Smooth muscle cell of the umbilical artery (primary cell): ENCODE measurements around the gene QSOX2. TPM values are rescaled to one million over a fixed set of nuclear protein-coding genes. Genes with fewer than 3 reads are reported as not detected.

Experiments used
- total RNA-seq: library from RNA; depleted of rRNA; stranded (reverse); fragments of >200 nt; gene quantifications from 2 replicates; pipeline ENCODE4 v1.2.3, GENCODE V29; 2014

Gene QSOX2, protein sequence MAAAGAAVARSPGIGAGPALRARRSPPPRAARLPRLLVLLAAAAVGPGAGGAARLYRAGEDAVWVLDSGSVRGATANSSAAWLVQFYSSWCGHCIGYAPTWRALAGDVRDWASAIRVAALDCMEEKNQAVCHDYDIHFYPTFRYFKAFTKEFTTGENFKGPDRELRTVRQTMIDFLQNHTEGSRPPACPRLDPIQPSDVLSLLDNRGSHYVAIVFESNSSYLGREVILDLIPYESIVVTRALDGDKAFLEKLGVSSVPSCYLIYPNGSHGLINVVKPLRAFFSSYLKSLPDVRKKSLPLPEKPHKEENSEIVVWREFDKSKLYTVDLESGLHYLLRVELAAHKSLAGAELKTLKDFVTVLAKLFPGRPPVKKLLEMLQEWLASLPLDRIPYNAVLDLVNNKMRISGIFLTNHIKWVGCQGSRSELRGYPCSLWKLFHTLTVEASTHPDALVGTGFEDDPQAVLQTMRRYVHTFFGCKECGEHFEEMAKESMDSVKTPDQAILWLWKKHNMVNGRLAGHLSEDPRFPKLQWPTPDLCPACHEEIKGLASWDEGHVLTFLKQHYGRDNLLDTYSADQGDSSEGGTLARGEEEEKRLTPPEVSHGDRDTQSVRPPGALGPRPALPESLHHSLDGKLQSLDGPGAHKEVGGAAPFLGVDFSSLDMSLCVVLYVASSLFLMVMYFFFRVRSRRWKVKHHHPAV
- total RNA-seq, result 21.4 and 42.6 TPM in 2 replicates

GRCh38 chr9:136245219-136246150 is at the start of gene QSOX2:
QSOX2 (minus strand) TSS chr9:136245812; CDS start chr9:136245803, 9 bp downstream.

DNA sequence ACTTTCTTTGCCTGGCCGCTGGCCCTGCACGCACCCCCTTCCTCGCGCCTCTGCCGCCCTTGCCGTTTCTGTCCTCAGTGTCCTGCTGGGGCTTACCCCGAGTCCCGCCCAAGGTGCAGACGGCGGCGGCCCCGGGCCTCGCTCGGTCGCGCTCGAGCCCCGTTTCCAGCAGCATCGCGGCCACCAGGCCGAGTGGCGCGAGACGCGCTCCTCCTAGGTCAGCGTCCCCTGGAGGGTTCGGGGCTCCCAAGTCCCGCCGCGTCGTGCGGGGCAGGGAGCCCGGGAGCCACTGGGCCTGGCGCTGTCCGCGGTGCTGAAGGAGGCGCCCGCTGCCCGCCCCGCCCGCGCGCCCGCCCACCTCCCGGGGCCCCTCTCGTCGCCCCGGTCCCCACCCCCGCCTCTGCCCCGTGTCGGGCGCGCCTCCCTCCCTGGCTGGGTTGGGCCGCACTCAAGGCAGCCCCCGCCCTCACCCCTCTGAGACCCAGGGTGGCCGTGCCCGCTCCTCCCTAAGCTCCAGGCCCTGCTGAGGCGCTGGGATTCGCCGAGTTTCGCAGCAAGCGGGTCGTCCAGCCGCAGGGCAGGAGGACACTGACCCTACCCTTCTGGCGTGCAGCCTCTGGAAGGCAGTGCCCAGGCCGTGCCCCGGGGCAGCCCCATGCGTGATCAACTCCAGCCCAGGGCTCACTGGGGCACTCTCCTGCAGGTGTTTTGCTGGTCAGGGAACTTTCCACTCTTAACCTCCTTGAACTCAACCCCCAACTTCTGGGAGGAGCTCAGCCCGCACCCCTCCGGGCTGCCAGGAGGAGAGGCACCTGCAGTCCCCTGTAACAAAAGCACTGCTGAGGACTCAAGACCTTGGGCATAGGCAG is 40.5 kb downstream of the QSOX2 start, which contains the start of gene LHX3:
LHX3 (minus strand) TSS at position 291 of the 869 bp plus-strand sequence; CDS start at position 175, 116 bp downstream.

Other genes starting within 250 kb of the QSOX2 start
- gene NACC2, start 150.5 kb downstream of the QSOX2 start, total RNA-seq, result 32.4 and 50.5 TPM in 2 replicates
- 47.8 and 52.3 TPM in 2 replicates for gene TMEM250, start 126.9 kb downstream of the QSOX2 start, total RNA-seq
- gene LHX3, start 40.7 kb downstream of the QSOX2 start, total RNA-seq, result not detected in 2 replicates
- not detected in 2 replicates for gene CCDC187, start 58.3 kb upstream of the QSOX2 start, total RNA-seq
- 38.6 and 68.0 TPM in 2 replicates for gene GPSM1, start 81.7 kb upstream of the QSOX2 start, total RNA-seq
- 12.7 and 19.0 TPM in 2 replicates for gene DNLZ, start 117.9 kb upstream of the QSOX2 start, total RNA-seq
- 1.8 and 5.3 TPM in 2 replicates for gene CARD9, start 127.9 kb upstream of the QSOX2 start, total RNA-seq
- gene SNAPC4, start 154.4 kb upstream of the QSOX2 start, total RNA-seq, result 7.4 and 13.1 TPM in 2 replicates
- 30.3 and 46.5 TPM in 2 replicates for gene ENTR1, start 164.8 kb upstream of the QSOX2 start, total RNA-seq
- 39.5 and 59.3 TPM in 2 replicates for gene PMPCA, start 164.8 kb upstream of the QSOX2 start, total RNA-seq
- gene INPP5E, start 194.0 kb upstream of the QSOX2 start, total RNA-seq, result 3.9 and 10.7 TPM in 2 replicates
- 38.0 and 63.9 TPM in 2 replicates for gene SEC16A, start 237.2 kb upstream of the QSOX2 start, total RNA-seq